ENCODE results near the gene C1orf210. TPM values are rescaled to one million over a fixed set of nuclear protein-coding genes. Genes with fewer than 3 reads are reported as not detected.
A peak's percentile ranks its signal among the peaks of the same experiment; 100 is the strongest.

C1orf210 gene
- total RNA-seq, 1 donor from 2014 or later, result not detected

DNA sequence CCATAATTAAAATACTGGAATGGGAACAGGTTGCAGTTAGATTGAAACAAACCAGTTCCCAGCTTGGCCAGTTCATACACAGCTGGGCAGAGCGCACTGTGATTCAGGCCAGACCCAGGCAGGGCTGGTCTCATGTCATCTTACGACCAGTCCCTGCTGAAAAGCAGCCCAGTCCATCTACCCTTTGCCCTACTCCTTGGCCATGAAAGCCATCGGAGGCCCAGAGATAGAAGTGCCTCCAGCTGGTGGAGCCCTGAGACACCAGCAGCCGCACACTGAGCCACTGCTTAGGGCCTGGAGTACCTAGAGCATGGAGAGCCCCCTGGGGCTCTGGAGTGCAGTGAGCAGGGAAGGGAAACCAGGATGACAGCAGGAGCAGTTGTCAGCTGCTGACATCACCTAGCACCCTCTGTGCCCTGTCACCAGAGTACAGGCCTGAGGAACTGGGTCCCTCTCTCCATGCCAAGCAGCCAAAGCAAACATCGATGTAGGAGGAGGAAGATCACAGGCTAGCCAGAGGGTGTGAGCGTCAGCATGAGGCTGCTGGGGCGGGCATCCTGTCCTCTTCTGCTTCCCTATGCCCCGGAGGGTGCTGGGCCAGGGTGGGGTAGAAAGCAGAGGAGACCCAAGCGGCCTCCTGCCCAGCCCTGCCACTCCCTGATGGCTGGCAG, 49.8 kb downstream of the C1orf210 start:
- DNase-seq (ENCODE audit: missing footprints) (no peak), ATAC-seq (peak; percentile 60)
- intact Hi-C loops (cut with DNase I), result no loop called here

DNA sequence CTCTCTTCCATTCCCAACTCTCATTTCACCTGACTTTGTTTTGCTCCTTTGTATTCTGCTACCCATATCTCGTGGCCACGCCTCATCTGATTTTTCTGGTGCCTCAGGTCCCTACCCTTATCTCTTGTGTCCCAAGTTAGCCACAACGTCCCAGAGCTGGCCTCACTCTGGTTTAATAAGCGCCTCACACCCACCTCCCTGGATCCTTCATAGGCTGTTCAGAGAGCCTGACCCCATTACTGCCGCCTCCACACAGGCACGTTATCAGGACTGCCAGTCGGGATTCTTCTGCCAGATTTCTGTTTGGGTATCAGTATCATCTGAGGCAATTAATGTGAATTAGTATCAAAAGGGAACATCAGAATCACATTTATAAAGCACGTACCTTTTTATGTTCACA, 50.3 kb downstream of the C1orf210 start:
- DNase-seq (ENCODE audit: missing footprints) (no peak), ATAC-seq (no peak)
- intact Hi-C loops (cut with DNase I), result no loop called here

DNA sequence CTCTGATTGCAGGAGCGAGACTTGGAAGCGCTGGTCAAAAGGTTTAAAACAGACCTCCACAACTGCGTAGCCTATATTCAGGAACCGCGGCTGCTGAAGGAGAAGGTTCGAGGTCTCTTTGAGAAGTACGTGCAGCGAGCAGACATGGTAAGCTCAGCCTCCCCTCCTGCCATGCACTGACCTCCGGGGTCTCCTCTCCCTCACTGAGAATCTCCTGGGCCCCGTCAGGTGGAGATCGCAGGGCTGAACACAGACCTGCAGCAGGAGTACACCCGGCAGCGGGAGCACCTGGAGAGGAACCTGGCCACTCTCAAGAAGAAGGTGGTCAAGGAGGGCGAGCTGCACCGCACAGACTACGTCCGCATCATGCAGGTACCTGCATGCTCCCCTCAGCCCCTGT, 51.1 kb downstream of the C1orf210 start:
- ATAC-seq (no peak), DNase-seq (ENCODE audit: missing footprints) (no peak)
- intact Hi-C loops (cut with DNase I), result no loop called here

DNA sequence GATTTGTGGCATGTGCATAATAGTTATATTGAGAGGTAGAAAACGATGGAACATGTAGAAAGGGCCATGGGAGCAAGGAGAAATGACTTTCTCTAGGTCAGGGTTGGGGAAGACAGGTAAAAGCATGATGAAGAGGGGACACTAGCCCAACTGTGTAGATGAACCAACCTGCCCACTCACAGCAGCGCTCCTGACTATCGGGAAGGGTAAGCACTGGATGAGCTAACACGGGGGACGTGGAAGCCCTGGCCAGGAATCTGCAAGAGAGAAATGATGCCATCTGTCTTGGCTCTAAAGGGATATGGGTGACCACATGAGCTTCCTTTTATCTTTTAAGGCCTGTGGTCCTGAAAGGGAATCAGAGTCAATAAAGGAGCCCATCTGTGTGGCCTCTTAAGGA, 51.8 kb downstream of the C1orf210 start:
- intact Hi-C loops (cut with DNase I), result no loop called here
- ATAC-seq, result no peak

DNA sequence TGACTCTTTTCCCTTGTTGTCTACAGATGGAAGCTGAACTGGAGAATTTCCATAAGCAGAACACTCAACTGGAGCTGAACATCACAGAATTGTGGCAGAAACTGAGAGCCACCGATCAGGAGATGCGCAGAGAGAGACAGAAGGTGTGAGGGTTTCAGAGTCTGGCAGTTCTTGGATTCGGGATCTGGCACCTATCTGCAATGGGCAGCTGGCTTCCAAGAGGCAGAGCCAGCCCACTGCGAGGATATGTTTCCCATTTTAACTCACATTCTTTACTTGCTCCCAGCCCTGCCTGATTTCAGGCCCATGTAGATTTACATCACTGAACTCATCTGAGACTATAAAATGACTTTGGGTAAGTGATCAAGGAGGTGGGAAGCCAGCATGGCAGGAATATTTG, 52.9 kb downstream of the C1orf210 start:
- no peak for ATAC-seq
- intact Hi-C loops (cut with DNase I), result no loop called here

More for the DNA sequence above, 51.8 kb downstream of the C1orf210 start:
- no peak for DNase-seq (ENCODE audit: missing footprints)

DNA sequence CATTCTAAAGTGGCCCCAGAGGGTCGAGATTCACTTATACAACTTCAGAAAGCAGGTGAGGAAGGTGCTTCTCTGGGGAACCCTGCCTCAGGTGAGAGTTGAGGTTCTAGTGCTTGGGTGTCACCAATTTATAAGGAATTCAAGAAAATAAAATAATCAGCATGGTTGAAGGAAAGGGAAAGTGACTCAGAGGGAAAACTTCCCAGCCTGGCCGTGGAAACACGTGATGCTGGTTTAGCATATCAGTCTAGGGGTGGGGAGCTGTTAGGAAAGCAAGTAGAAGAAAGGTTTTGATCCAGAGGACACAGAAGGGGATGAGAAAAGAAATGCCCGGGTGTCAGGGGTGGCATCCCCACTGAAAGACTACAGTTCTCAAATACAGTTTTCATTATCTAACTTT, 53.3 kb downstream of the C1orf210 start:
- ATAC-seq (no peak), DNase-seq (ENCODE audit: missing footprints) (no peak)
- intact Hi-C loops (cut with DNase I), result no loop called here

More for the DNA sequence above, 52.9 kb downstream of the C1orf210 start:
- DNase-seq (ENCODE audit: missing footprints), result no peak

Other genes with a start within 250 kb of the C1orf210 start
- 26.8 TPM for gene EBNA1BP2, start 113.3 kb downstream of the C1orf210 start, total RNA-seq
- not detected for gene CFAP57, start 113.3 kb downstream of the C1orf210 start, total RNA-seq
- gene TMEM125, start 15.6 kb downstream of the C1orf210 start, total RNA-seq, result not detected
- gene TIE1, start 15.4 kb upstream of the C1orf210 start, total RNA-seq, result 22.2 TPM
- 0.73 TPM for gene MPL, start 52.2 kb upstream of the C1orf210 start, total RNA-seq
- 1.6 TPM for gene CDC20, start 73.4 kb upstream of the C1orf210 start, total RNA-seq
- 34.4 TPM for gene ELOVL1, start 82.4 kb upstream of the C1orf210 start, total RNA-seq
- gene MED8, start 104.2 kb upstream of the C1orf210 start, total RNA-seq, result 18.0 TPM
- gene SZT2, start 104.3 kb upstream of the C1orf210 start, total RNA-seq, result 22.5 TPM
- gene HYI, start 168.3 kb upstream of the C1orf210 start, total RNA-seq, result 20.2 TPM
- 7.7 TPM for gene PTPRF, start 245.3 kb upstream of the C1orf210 start, total RNA-seq